ENCODE measurements around the gene KIF21A. TPM values are rescaled to one million over a fixed set of nuclear protein-coding genes. Genes with fewer than 3 reads are reported as not detected.
A peak's percentile ranks its signal among the peaks of the same experiment; 100 is the strongest.

The KIF21A gene
- total RNA-seq, 4 donors from 2014 or later, result 26.4 to 55.0 (median 40.7) TPM

GRCh38 chr12:39461059-39461458 is 18.1 kb upstream of the KIF21A start:
- TF ChIP-seq EP300 (IDR thresholded peaks at IDR 0.05), result no peak
- no peak for TF ChIP-seq POLR2AphosphoS5 (IDR thresholded peaks at IDR 0.05)
- no peak for TF ChIP-seq POLR2A (IDR thresholded peaks at IDR 0.05)
- no peak for TF ChIP-seq CTCF (IDR thresholded peaks at IDR 0.05)
- Histone ChIP-seq H3K27me3 (no peaks in the 10 kb centered on the region), H3K4me1 (no peaks in the 10 kb centered on the region), H3K27ac (no peak overlapping the region), H3K9me3 (no peaks in the 10 kb centered on the region), H3K36me3 (no peaks in the 10 kb centered on the region), H3K4me3 (no peak overlapping the region)
- WGBS, result 100% methylated on average over 1 of the region's 1 CpG
- no peak for DNase-seq (ENCODE audit: low spot score in 2 of 2)

- DNase-seq (ENCODE audit: low spot score in 2 of 2), result no peak
- Histone ChIP-seq H3K27ac (no peak overlapping the region), H3K9me3 (no peaks in the 10 kb centered on the region), H3K4me1 (no peaks in the 10 kb centered on the region), H3K36me3 (no peaks in the 10 kb centered on the region), H3K27me3 (no peaks in the 10 kb centered on the region), H3K4me3 (no peak overlapping the region)
- WGBS, result 79% methylated on average over 7 of the region's 7 CpGs
- TF ChIP-seq EP300 (IDR thresholded peaks at IDR 0.05) (no peak), CTCF (IDR thresholded peaks at IDR 0.05) (no peak), POLR2A (IDR thresholded peaks at IDR 0.05) (no peak), POLR2AphosphoS5 (IDR thresholded peaks at IDR 0.05) (no peak)
Observed at GRCh38 chr12:39459027-39459434, 16.1 kb upstream of the KIF21A start.

- H3K27me3 ChIP-seq, result no peaks in the 10 kb centered on the region
- TF ChIP-seq POLR2AphosphoS5 (IDR thresholded peaks at IDR 0.05) (no peak), CTCF (IDR thresholded peaks at IDR 0.05) (no peak), POLR2A (IDR thresholded peaks at IDR 0.05) (no peak), EP300 (IDR thresholded peaks at IDR 0.05) (no peak)
- H3K4me3 ChIP-seq, result no peak overlapping the region
- WGBS, result 13% methylated on average over 1 of the region's 1 CpG
- H3K9me3 ChIP-seq, result no peaks in the 10 kb centered on the region
- H3K27ac ChIP-seq, result no peak overlapping the region
- no peak for DNase-seq (ENCODE audit: low spot score in 2 of 2)
- H3K4me1 ChIP-seq, result no peaks in the 10 kb centered on the region
- H3K36me3 ChIP-seq, result no peaks in the 10 kb centered on the region
Observed at GRCh38 chr12:39451977-39452376, 9.1 kb upstream of the KIF21A start.

- peaks cover 9% of the 10 kb centered on the region for H3K4me1 ChIP-seq
- H3K27me3 ChIP-seq, result no peaks in the 10 kb centered on the region
- no peak for DNase-seq (ENCODE audit: low spot score in 2 of 2)
- H3K9me3 ChIP-seq, result no peaks in the 10 kb centered on the region
- no peak overlapping the region for H3K4me3 ChIP-seq
- no peaks in the 10 kb centered on the region for H3K36me3 ChIP-seq
- no peak overlapping the region for H3K27ac ChIP-seq
- no peak for TF ChIP-seq POLR2AphosphoS5 (IDR thresholded peaks at IDR 0.05)
- no peak for TF ChIP-seq POLR2A (IDR thresholded peaks at IDR 0.05)
- TF ChIP-seq EP300 (IDR thresholded peaks at IDR 0.05), result no peak
- TF ChIP-seq CTCF (IDR thresholded peaks at IDR 0.05), result no peak
Observed at GRCh38 chr12:39448038-39448437, 5.1 kb upstream of the KIF21A start.

GRCh38 chr12:39443929-39444209 is 949 bp upstream of the KIF21A start:
- TF ChIP-seq EP300 (IDR thresholded peaks at IDR 0.05) (no peak), CTCF (IDR thresholded peaks at IDR 0.05) (no peak), POLR2A (IDR thresholded peaks at IDR 0.05) (no peak), POLR2AphosphoS5 (IDR thresholded peaks at IDR 0.05) (no peak)
- H3K27me3 ChIP-seq, result no peaks in the 10 kb centered on the region
- peak overlapping the region; percentile 85 for H3K4me3 ChIP-seq
- no peak for DNase-seq (ENCODE audit: low spot score in 2 of 2)
- H3K4me1 ChIP-seq, result peaks cover 18% of the 10 kb centered on the region
- H3K36me3 ChIP-seq, result no peaks in the 10 kb centered on the region
- no peaks in the 10 kb centered on the region for H3K9me3 ChIP-seq
- H3K27ac ChIP-seq, result peak overlapping the region; percentile 84
